ENCODE data around the gene ATP13A5. TPM values are rescaled to one million over a fixed set of nuclear protein-coding genes. Genes with fewer than 3 reads are reported as not detected.
A peak's percentile ranks its signal among the peaks of the same experiment; 100 is the strongest.

The ATP13A5 gene
- total RNA-seq, 1 donor from 2014 or later, result not detected

DNA sequence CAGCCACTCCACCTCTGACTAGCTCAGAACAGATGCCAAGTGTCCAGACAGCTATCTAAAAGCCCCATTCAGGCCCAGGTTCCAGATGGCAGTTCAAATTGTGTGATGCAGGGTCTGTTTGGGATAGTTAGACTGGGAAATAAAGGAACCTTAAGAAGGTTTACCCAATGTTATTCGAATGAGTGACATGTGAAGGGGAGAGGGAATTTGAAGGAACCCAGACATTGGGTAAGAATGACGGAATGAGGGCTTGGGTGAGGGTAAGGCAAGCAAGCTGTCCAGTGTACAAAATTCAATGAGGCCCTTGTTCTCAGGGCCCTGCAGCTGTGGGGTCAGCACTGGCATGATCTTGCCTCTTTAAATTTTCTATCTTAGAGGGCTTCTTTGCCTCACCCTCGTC, 34.1 kb downstream of the ATP13A5 start:
- TF ChIP-seq, protein P1, sequence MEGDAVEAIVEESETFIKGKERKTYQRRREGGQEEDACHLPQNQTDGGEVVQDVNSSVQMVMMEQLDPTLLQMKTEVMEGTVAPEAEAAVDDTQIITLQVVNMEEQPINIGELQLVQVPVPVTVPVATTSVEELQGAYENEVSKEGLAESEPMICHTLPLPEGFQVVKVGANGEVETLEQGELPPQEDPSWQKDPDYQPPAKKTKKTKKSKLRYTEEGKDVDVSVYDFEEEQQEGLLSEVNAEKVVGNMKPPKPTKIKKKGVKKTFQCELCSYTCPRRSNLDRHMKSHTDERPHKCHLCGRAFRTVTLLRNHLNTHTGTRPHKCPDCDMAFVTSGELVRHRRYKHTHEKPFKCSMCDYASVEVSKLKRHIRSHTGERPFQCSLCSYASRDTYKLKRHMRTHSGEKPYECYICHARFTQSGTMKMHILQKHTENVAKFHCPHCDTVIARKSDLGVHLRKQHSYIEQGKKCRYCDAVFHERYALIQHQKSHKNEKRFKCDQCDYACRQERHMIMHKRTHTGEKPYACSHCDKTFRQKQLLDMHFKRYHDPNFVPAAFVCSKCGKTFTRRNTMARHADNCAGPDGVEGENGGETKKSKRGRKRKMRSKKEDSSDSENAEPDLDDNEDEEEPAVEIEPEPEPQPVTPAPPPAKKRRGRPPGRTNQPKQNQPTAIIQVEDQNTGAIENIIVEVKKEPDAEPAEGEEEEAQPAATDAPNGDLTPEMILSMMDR (IDR thresholded peaks at IDR 0.05; ENCODE audit: insufficient read depth, low read length, severe bottlenecking), result no peak
- Histone ChIP-seq H3K27me3 (ENCODE audit: control insufficient read depth, insufficient read depth, low read length) (no peaks in the 10 kb centered on the region), H3K4me3 (ENCODE audit: low read depth, low read length) (no peak overlapping the region), H3K36me3 (ENCODE audit: control insufficient read depth, insufficient read depth, low read length) (no peaks in the 10 kb centered on the region)
- no peak for DNase-seq (ENCODE audit: low read depth)
- FAIRE-seq, result no peak

DNA sequence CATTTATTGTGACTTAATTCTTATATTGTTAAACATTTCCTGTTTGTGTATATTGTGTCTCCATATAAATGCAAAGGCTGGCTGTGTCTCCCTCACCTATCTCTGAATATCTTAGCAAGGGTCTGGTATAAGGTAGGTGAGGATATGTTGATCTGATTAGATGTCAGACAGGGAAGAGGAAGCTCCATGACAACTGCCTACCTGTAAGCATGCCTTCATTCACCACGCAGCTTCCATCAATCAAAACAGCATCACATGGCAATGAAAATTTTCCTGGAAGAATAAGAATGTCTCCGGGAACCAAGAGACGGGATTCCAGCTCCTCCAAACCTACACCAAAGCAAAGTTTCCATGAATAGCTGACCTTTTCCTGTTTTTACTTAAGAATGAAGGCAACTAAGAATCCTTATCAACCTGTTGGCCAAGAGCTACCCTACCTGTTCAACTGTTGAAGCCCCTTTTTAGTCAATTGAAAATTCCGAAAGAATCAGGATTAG, 34.8 kb downstream of the ATP13A5 start:
- TF ChIP-seq, protein P1 (IDR thresholded peaks at IDR 0.05; ENCODE audit: insufficient read depth, low read length, severe bottlenecking), result no peak
- Histone ChIP-seq H3K27me3 (ENCODE audit: control insufficient read depth, insufficient read depth, low read length) (no peaks in the 10 kb centered on the region), H3K36me3 (ENCODE audit: control insufficient read depth, insufficient read depth, low read length) (no peaks in the 10 kb centered on the region), H3K4me3 (ENCODE audit: low read depth, low read length) (no peak overlapping the region)
- FAIRE-seq (no peak), DNase-seq (ENCODE audit: low read depth) (no peak)

DNA sequence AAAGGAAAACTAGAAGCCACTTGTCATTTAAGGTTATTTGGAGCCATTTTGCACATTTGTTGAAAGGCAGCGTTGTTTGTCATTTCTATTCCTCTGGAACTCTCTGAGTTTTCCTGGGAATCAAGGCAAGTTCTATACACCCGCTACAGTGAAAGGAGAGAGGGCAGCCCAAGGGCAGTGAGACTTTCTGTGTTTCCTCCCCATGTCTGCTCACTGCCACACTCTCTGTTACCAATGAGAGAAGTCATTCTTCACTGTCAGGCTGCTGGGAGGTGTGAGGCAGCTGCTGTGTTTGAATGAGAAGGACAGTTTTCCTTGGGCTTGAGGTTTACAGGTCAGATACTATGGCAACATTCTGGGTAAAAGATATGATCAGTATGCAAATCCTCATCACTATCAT, 36.0 kb downstream of the ATP13A5 start:
- Histone ChIP-seq H3K36me3 (ENCODE audit: control insufficient read depth, insufficient read depth, low read length) (no peaks in the 10 kb centered on the region), H3K4me3 (ENCODE audit: low read depth, low read length) (no peak overlapping the region), H3K27me3 (ENCODE audit: control insufficient read depth, insufficient read depth, low read length) (no peaks in the 10 kb centered on the region)
- no peak for FAIRE-seq
- TF ChIP-seq, protein P1 (IDR thresholded peaks at IDR 0.05; ENCODE audit: insufficient read depth, low read length, severe bottlenecking), result no peak
- DNase-seq (ENCODE audit: low read depth), result no peak

DNA sequence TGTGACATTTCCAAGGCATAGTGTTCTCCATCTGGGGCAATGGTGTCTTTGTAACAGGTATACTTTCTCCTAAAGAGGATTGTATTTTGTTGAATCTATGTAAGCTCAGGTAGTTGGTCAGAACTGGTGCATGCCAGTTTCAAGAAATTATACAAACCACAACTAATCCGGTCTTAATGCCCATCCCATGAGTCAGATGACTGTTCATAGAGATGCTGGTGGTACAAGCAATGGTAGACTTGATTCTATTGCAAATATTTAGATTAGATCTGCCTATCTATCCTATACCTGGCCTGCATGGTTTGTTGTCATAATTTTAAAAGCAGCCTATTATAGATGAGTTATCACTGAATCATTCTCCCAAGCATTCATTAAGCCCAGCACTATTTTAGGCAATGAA, 43.5 kb downstream of the ATP13A5 start:
- H3K27me3 ChIP-seq (ENCODE audit: control insufficient read depth, insufficient read depth, low read length), result no peaks in the 10 kb centered on the region
- no peak overlapping the region for H3K4me3 ChIP-seq (ENCODE audit: low read depth, low read length)
- H3K36me3 ChIP-seq (ENCODE audit: control insufficient read depth, insufficient read depth, low read length), result no peaks in the 10 kb centered on the region
- DNase-seq (ENCODE audit: low read depth), result peak; percentile 79
- TF ChIP-seq, protein P1 (IDR thresholded peaks at IDR 0.05; ENCODE audit: insufficient read depth, low read length, severe bottlenecking), result no peak
- FAIRE-seq, result no peak

DNA sequence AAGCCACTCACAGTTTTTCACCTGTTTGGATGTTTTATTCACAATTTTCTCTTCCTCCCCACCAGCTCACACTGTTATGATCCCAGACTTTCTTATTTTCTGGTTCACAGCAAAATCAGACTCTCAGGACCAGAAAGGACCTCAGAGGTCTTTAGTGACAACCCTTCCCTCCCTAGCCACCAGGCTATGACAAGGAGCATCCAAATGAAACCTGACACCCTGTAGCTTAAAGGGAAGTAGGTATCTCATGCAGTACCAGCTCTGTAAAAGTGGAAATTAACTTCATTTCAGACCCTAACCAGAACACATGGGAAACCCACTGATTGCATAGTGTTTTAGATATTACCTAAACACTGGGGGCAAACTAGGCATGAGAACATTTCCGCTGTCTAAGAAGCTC, 45.3 kb downstream of the ATP13A5 start:
- TF ChIP-seq, protein P1 (IDR thresholded peaks at IDR 0.05; ENCODE audit: insufficient read depth, low read length, severe bottlenecking), result no peak
- FAIRE-seq, result no peak
- no peak for DNase-seq (ENCODE audit: low read depth)
- Histone ChIP-seq H3K27me3 (ENCODE audit: control insufficient read depth, insufficient read depth, low read length) (no peaks in the 10 kb centered on the region), H3K4me3 (ENCODE audit: low read depth, low read length) (no peak overlapping the region), H3K36me3 (ENCODE audit: control insufficient read depth, insufficient read depth, low read length) (no peaks in the 10 kb centered on the region)

DNA sequence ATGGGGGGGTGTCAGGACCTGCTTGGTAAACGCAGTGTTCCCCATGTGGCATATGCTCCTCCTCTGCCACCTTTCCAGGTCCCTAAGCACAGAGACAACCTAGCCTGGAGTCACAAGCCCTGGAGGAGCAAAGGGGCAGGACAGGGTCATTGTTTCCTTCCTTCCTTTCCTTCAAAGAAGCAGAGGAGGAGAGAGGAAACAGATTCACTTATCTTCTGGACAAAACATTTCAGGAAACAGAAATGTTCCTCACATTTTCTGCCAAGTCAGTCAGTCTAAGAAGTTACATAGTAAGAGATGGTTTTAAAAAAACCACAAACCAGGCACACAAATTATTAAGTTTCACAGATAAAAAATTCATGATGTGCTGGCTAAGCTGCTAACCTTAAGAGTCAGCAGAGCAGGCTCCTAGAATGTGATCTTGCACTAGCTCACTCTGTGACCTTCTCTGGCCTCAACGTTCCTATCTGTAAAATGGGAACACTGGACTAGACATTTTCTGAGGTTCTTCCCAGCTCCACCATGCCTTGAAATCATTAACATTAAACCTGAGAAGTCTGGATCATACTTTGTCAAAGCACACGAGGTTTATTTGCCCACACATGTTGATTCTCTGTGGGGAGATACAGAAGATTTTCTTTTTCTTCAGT, 47.9 kb downstream of the ATP13A5 start:
- Histone ChIP-seq H3K27me3 (ENCODE audit: control insufficient read depth, insufficient read depth, low read length) (no peaks in the 10 kb centered on the region), H3K36me3 (ENCODE audit: control insufficient read depth, insufficient read depth, low read length) (no peaks in the 10 kb centered on the region), H3K4me3 (ENCODE audit: low read depth, low read length) (no peak overlapping the region)
- FAIRE-seq (no peak), DNase-seq (ENCODE audit: low read depth) (no peak)
- TF ChIP-seq, protein P1 (IDR thresholded peaks at IDR 0.05; ENCODE audit: insufficient read depth, low read length, severe bottlenecking), result no peak
